Measurements from ENCODE around the gene TFF2. TPM values are rescaled to one million over a fixed set of nuclear protein-coding genes. Genes with fewer than 3 reads are reported as not detected.

TFF2 gene
- total RNA-seq, 3 donors from 2014 or later (not counting 1 experiment from before 2014, with no cell fraction given) = not detected

GRCh38 chr21:42337830-42338728 lies 12.7 kb downstream of the TFF2 start:
- H3K4me3 Mint-ChIP-seq = no peak overlapping the region
- Histone ChIP-seq H3K4me3 (ENCODE audit: low read length) (no peak overlapping the region), H3K27me3 (ENCODE audit: control insufficient read depth, insufficient read depth, low read length) (peaks cover 6% of the 10 kb centered on the region), H3K4me1 (ENCODE audit: control insufficient read depth, insufficient read depth, low read length) (peaks cover 8% of the 10 kb centered on the region), H3K36me3 (ENCODE audit: control insufficient read depth, insufficient read depth, low read length) (no peaks in the 10 kb centered on the region), H3K9me3 (ENCODE audit: control insufficient read depth, insufficient read depth, low read length) (no peaks in the 10 kb centered on the region), H3K27ac (ENCODE audit: low read length) (no peak overlapping the region)
- DNase-seq (peak; percentile 71 to 94), ATAC-seq (peak; percentile 83 to 100 (median 99))
- peaks cover 6 to 8% of the 10 kb centered on the region in 2 donors for H3K4me1 Mint-ChIP-seq
- no peak overlapping the region for H3K27ac Mint-ChIP-seq
- TF ChIP-seq, protein P1, sequence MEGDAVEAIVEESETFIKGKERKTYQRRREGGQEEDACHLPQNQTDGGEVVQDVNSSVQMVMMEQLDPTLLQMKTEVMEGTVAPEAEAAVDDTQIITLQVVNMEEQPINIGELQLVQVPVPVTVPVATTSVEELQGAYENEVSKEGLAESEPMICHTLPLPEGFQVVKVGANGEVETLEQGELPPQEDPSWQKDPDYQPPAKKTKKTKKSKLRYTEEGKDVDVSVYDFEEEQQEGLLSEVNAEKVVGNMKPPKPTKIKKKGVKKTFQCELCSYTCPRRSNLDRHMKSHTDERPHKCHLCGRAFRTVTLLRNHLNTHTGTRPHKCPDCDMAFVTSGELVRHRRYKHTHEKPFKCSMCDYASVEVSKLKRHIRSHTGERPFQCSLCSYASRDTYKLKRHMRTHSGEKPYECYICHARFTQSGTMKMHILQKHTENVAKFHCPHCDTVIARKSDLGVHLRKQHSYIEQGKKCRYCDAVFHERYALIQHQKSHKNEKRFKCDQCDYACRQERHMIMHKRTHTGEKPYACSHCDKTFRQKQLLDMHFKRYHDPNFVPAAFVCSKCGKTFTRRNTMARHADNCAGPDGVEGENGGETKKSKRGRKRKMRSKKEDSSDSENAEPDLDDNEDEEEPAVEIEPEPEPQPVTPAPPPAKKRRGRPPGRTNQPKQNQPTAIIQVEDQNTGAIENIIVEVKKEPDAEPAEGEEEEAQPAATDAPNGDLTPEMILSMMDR (IDR thresholded peaks at IDR 0.05) = peak; percentile 70
- no peaks in the 10 kb centered on the region for H3K36me3 Mint-ChIP-seq
- H3K27me3 Mint-ChIP-seq (ENCODE audit: low read depth in 2 of 2) = peaks cover 19 to 58% of the 10 kb centered on the region in 2 donors
- 58% methylated on average over 22 of the region's 23 CpGs for WGBS (ENCODE audit: insufficient coverage)
- H3K9me3 Mint-ChIP-seq = no peaks in the 10 kb centered on the region
- intact Hi-C loops (cut with micrococcal nuclease) = loop anchor here (1.0 to 10.0 kb wide), 2 partner anchors 112 to 187 kb away; no protein-coding TSS in a partner anchor

- intact Hi-C loops (cut with micrococcal nuclease) = loop anchor here (10.0 kb wide), 1 partner anchor 188 kb away; no protein-coding TSS in a partner anchor
- H3K27ac Mint-ChIP-seq = no peak overlapping the region
- H3K4me3 Mint-ChIP-seq = no peak overlapping the region
Observed at GRCh38 chr21:42337276-42337675, 13.5 kb downstream of the TFF2 start.

DNA sequence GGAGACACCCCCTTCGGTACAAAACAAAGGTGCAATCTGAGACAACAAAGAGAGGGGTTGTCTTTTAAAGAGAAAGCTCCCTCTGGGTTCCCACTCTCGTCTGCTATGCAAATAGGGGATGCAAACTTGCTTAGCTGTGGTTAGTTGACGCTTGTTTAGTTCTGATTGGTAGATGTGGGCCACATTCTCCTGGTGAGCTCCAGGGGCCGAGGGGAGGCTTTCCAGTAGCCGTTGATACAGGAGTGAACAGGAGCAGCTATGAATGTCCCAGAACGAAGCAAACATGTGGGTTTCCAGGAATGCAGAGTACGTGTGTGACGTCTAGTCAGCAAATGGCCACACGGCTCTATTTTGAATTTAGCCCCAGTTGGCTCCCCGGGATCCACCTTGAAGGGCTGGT lies 14.7 kb downstream of the TFF2 start:
- H3K27ac ChIP-seq (ENCODE audit: low read length) = no peak overlapping the region
- TF ChIP-seq, protein P1 (IDR thresholded peaks at IDR 0.05) = no peak

More at GRCh38 chr21:42337276-42337675, 13.5 kb downstream of the TFF2 start:
- no peak overlapping the region for H3K27ac ChIP-seq (ENCODE audit: low read length)
- Mint-ChIP-seq H3K4me1 (peaks cover 6 to 8% of the 10 kb centered on the region in 2 donors), H3K36me3 (no peaks in the 10 kb centered on the region), H3K27me3 (ENCODE audit: low read depth in 2 of 2) (peaks cover 23 to 66% of the 10 kb centered on the region in 2 donors), H3K9me3 (no peaks in the 10 kb centered on the region)
- H3K36me3 ChIP-seq (ENCODE audit: control insufficient read depth, insufficient read depth, low read length) = no peaks in the 10 kb centered on the region
- no peak for DNase-seq
- peaks cover 6% of the 10 kb centered on the region for H3K27me3 ChIP-seq (ENCODE audit: control insufficient read depth, insufficient read depth, low read length)
- H3K4me1 ChIP-seq (ENCODE audit: control insufficient read depth, insufficient read depth, low read length) = peaks cover 8% of the 10 kb centered on the region
- no peak overlapping the region for H3K4me3 ChIP-seq (ENCODE audit: low read length)
- no peak for ATAC-seq
- TF ChIP-seq, protein P1 (IDR thresholded peaks at IDR 0.05) = no peak
- 94% methylated on average over 4 of the region's 4 CpGs for WGBS (ENCODE audit: insufficient coverage)
- H3K9me3 ChIP-seq (ENCODE audit: control insufficient read depth, insufficient read depth, low read length) = no peaks in the 10 kb centered on the region

More for the DNA sequence above, 14.7 kb downstream of the TFF2 start:
- peaks cover 25 to 74% of the 10 kb centered on the region in 2 donors for H3K27me3 Mint-ChIP-seq (ENCODE audit: low read depth in 2 of 2)
- Histone ChIP-seq H3K4me1 (ENCODE audit: control insufficient read depth, insufficient read depth, low read length) (peaks cover 8% of the 10 kb centered on the region), H3K36me3 (ENCODE audit: control insufficient read depth, insufficient read depth, low read length) (no peaks in the 10 kb centered on the region), H3K27me3 (ENCODE audit: control insufficient read depth, insufficient read depth, low read length) (peaks cover 6% of the 10 kb centered on the region), H3K9me3 (ENCODE audit: control insufficient read depth, insufficient read depth, low read length) (no peaks in the 10 kb centered on the region), H3K4me3 (ENCODE audit: low read length) (no peak overlapping the region)
- peaks cover 6 to 8% of the 10 kb centered on the region in 2 donors for H3K4me1 Mint-ChIP-seq
- no peak overlapping the region for H3K4me3 Mint-ChIP-seq
- DNase-seq (no peak), ATAC-seq (no peak)
- peaks cover 0 to 6% of the 10 kb centered on the region in 2 donors for H3K9me3 Mint-ChIP-seq
- no peak overlapping the region for H3K27ac Mint-ChIP-seq
- intact Hi-C loops (cut with micrococcal nuclease) = loop anchor here (10.0 kb wide), 1 partner anchor 189 kb away; no protein-coding TSS in a partner anchor
- 66% methylated on average over 10 of the region's 10 CpGs for WGBS (ENCODE audit: insufficient coverage)
- peaks cover 10% of the 10 kb centered on the region for H3K36me3 Mint-ChIP-seq

Measured in natural killer cell (primary cell).